Jurkat, Clone E6-1 (cell line): Measurements from ENCODE around the gene BBS9.
A peak's percentile ranks its signal among the peaks of the same experiment; 100 is the strongest.
"Not testable (repeated sequence)": the region's sequence is repeated elsewhere in the genome, so short reads cannot be mapped to it uniquely, and the experiment has no call there.

ENCODE experiments used
- DNase-seq: peaks from one replicate; pipeline ENCODE4 v3.0.0-alpha.2; 2011; ENCODE audit warnings: low read depth, low spot score
- H3K4me3 ChIP-seq: 2 replicates; pipeline ENCODE4 v1.5.1; 2011; ENCODE audit warnings: mild to moderate bottlenecking, low read length, control low read depth, moderate library complexity

BBS9 gene

DNA sequence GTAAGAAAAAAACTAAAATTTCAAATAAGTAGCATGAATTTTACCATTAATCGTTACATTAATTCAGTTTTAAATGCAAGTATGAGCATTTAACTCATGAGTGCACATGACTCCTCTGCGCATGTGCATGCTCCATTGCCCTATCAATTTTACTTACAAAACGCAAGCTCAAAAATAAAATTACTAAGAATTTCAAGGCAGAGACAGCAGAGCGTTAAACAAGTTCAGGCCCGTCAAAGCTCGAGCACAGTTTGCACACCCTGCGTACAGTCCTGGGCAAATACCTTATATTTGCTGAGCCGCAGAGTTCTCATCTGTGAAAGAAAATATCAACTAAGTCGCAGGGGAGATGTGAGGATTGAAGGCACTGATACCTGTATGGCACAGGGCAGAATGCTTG lies 373.6 kb downstream of the BBS9 start:
- no peak overlapping the region for H3K4me3 ChIP-seq
- no peak for DNase-seq

- no peak overlapping the region for H3K4me3 ChIP-seq
Measured at GRCh38 chr7:33503736-33504135, 374.4 kb downstream of the BBS9 start.

GRCh38 chr7:33504266-33504665 lies 374.9 kb downstream of the BBS9 start:
- no peak for DNase-seq
- no peak overlapping the region for H3K4me3 ChIP-seq

More at GRCh38 chr7:33503736-33504135, 374.4 kb downstream of the BBS9 start:
- DNase-seq, result no peak

GRCh38 chr7:33509206-33509605 lies 379.8 kb downstream of the BBS9 start:
- no peak for DNase-seq
- H3K4me3 ChIP-seq, result no peak overlapping the region

GRCh38 chr7:33511778-33512177 lies 382.4 kb downstream of the BBS9 start:
- DNase-seq, result no peak
- no peak overlapping the region for H3K4me3 ChIP-seq

DNA sequence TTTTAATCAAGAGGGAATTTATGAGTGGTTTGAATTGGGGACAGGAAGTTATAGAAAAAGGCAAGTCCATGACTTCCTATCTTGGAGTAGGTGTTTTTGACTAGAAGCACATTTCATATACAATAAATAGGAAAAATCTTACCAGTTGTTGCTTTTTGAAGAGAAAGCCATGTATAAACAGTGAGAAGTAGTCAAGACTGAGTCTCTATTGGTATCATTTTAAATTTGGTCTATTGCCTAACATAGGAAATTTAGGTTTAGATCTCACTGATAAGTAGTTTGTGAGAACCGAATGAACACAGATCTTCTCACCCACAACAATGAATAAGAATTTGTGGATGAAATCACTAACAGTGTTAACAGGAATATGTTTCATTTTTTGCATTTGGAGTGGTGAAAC lies 387.2 kb downstream of the BBS9 start:
- no peak overlapping the region for H3K4me3 ChIP-seq
- DNase-seq, result peak; percentile 5

DNA sequence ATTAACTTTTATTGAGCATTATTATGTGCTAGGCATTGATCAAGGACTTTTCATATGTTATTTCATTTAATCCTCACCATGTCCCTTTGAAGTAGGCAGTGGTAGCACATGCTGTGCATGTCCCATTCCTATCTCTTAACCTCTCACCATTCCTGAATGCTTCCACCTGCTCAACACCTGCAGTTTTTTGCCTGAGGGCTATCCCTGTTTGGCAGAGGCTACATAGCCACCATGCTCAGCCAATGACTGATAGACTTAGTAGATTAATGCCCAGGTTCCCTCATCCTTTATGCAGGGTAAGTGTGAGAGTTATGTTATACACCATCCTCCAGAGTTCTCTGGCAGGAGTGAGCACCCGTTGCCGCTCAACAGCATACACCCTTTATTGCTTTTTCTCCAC lies 387.8 kb downstream of the BBS9 start:
- DNase-seq, result no peak
- H3K4me3 ChIP-seq, result no peak overlapping the region

- not testable (repeated sequence) for H3K4me3 ChIP-seq, DNase-seq
Measured at GRCh38 chr7:33527008-33527407, 397.6 kb downstream of the BBS9 start.

GRCh38 chr7:33527613-33528012 lies 398.2 kb downstream of the BBS9 start:
- DNase-seq, H3K4me3 ChIP-seq: not testable (repeated sequence)

DNA sequence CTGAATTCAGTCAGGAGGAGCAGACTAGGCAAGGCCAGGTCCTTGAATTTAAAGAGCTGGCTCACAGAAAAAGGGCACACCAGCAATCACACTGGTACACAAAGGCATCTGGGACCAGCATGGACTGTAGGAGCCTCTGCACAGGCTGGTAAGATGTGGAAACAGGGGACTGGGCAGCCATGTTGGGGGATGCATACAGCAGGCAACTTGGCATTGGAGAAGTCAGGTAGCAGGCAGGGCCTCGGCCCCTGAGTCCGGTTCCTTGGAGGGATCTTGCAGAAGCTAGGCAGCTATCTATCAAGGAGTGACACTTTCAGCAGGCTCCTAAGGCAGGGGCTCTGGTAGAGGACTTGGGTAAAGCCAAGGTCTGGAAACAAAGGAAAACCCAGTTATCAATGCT lies 399.7 kb downstream of the BBS9 start:
- DNase-seq, result no peak
- no peak overlapping the region for H3K4me3 ChIP-seq

DNA sequence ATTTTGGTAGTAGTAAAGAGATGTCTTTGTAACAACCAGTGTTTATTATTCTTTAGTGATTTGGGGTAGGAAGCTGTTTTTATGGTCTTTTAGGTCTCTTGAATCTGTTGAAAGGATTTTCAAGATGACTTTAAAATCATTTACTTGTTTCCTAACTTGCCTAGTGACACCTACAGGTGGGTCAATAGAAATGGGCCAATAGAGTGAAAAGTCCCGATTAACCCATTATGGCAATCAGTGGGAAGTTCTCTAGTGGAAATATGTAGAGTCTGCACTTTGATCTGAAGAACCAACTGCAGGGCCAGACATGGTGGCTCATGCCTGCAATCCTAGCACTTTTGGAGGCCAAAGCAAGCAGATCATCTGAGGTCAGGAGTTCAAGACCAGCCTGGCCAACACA lies 401.3 kb downstream of the BBS9 start:
- no peak for DNase-seq
- no peak overlapping the region for H3K4me3 ChIP-seq

GRCh38 chr7:33531888-33532287 lies 402.5 kb downstream of the BBS9 start:
- no peak overlapping the region for H3K4me3 ChIP-seq
- no peak for DNase-seq

DNA sequence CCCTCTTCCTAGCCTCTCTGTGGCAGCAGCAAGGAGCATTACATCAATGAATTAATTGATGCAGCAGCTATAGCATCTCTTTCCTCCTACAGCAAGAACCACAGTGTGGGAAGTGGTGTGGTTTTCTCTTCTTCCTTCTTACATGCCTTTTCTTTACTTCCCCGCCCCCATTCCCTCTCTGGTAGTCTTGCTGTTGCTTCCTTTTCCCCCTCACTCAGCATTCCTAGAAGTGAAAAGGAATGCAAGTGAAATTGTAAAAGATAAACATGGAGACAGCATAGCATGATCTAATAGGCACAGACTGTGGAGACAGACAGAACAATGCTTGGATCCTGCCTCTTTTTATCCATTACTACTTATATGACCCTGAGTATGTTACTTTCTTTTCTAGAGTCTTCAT lies 405.5 kb downstream of the BBS9 start:
- no peak overlapping the region for H3K4me3 ChIP-seq
- no peak for DNase-seq

- DNase-seq, result no peak
- no peak overlapping the region for H3K4me3 ChIP-seq
Measured at GRCh38 chr7:33535989-33536388, 406.6 kb downstream of the BBS9 start.

GRCh38 chr7:33536398-33537103 lies 407.2 kb downstream of the BBS9 start:
- DNase-seq, result no peak
- no peak overlapping the region for H3K4me3 ChIP-seq

- no peak overlapping the region for H3K4me3 ChIP-seq
- no peak for DNase-seq
Measured at GRCh38 chr7:33537104-33537477, 407.7 kb downstream of the BBS9 start.

- H3K4me3 ChIP-seq, result no peak overlapping the region
- DNase-seq, result peak; percentile 2
Measured at GRCh38 chr7:33539198-33539597, 409.8 kb downstream of the BBS9 start.

- DNase-seq, result no peak
- H3K4me3 ChIP-seq, result no peak overlapping the region
Measured at GRCh38 chr7:33539659-33540400, 410.5 kb downstream of the BBS9 start.

- no peak overlapping the region for H3K4me3 ChIP-seq
- no peak for DNase-seq
Measured at GRCh38 chr7:33547880-33548279, 418.5 kb downstream of the BBS9 start.

GRCh38 chr7:33550363-33550762 lies 421.0 kb downstream of the BBS9 start:
- H3K4me3 ChIP-seq, result no peak overlapping the region
- no peak for DNase-seq

GRCh38 chr7:33550979-33551378 lies 421.6 kb downstream of the BBS9 start:
- DNase-seq, result no peak
- no peak overlapping the region for H3K4me3 ChIP-seq
